Neuron (in vitro differentiated cells): ENCODE measurements around the gene BBX.
"Not testable (repeated sequence)": the region's sequence is repeated elsewhere in the genome, so short reads cannot be mapped to it uniquely, and the experiment has no call there.

Source experiments
- H2AFZ ChIP-seq: one replicate; pipeline ENCODE4 v1.6.1; 2013; ENCODE audit warnings: low read depth, mild to moderate bottlenecking, inconsistent platforms, low read length, moderate library complexity
- H3K27me3 ChIP-seq: one replicate; pipeline ENCODE4 v1.6.1; 2013; ENCODE audit warnings: low read length; ENCODE audit not compliant: insufficient read depth
- H3K36me3 ChIP-seq: one replicate; pipeline ENCODE4 v1.6.1; 2013; ENCODE audit warnings: low read length; ENCODE audit not compliant: insufficient read depth
- H3K4me1 ChIP-seq: one replicate; pipeline ENCODE4 v1.6.1; 2013; ENCODE audit warnings: low read length; ENCODE audit not compliant: insufficient read depth
- H3K4me3 ChIP-seq: 2 replicates; pipeline ENCODE4 v1.5.1; 2013; ENCODE audit warnings: mild to moderate bottlenecking, low read length, moderate library complexity
- H3K9me3 ChIP-seq: one replicate; pipeline ENCODE4 v1.6.1; 2013; ENCODE audit warnings: low read length

Gene BBX

GRCh38 chr3:107690522-107691138, 167.9 kb downstream of the BBX start:
- Histone ChIP-seq H2AFZ (no peak overlapping the region), H3K36me3 (no peaks in the 10 kb centered on the region), H3K4me3 (no peak overlapping the region)

GRCh38 chr3:107691984-107692383, 169.2 kb downstream of the BBX start:
- H3K4me3 ChIP-seq, H3K36me3 ChIP-seq, H3K27me3 ChIP-seq, H2AFZ ChIP-seq, H3K9me3 ChIP-seq, H3K4me1 ChIP-seq: not testable (repeated sequence)

More at GRCh38 chr3:107690522-107691138, 167.9 kb downstream of the BBX start:
- no peaks in the 10 kb centered on the region for H3K4me1 ChIP-seq
- H3K9me3 ChIP-seq: no peaks in the 10 kb centered on the region
- H3K27me3 ChIP-seq: no peaks in the 10 kb centered on the region

GRCh38 chr3:107697348-107697747, 174.6 kb downstream of the BBX start:
- not testable (repeated sequence) for H2AFZ ChIP-seq, H3K27me3 ChIP-seq, H3K4me3 ChIP-seq, H3K4me1 ChIP-seq, H3K9me3 ChIP-seq, H3K36me3 ChIP-seq

- H3K36me3 ChIP-seq, H3K27me3 ChIP-seq, H2AFZ ChIP-seq, H3K4me1 ChIP-seq, H3K9me3 ChIP-seq, H3K4me3 ChIP-seq: not testable (repeated sequence)
These were observed 175.1 kb downstream of the BBX start for GRCh38 chr3:107697855-107698254.

GRCh38 chr3:107699682-107700081, 176.9 kb downstream of the BBX start:
- H3K4me3 ChIP-seq: no peak overlapping the region
- no peaks in the 10 kb centered on the region for H3K27me3 ChIP-seq
- no peaks in the 10 kb centered on the region for H3K36me3 ChIP-seq
- H3K4me1 ChIP-seq: peaks cover 5% of the 10 kb centered on the region
- no peaks in the 10 kb centered on the region for H3K9me3 ChIP-seq
- no peak overlapping the region for H2AFZ ChIP-seq

- H3K4me3 ChIP-seq: no peak overlapping the region
- H3K4me1 ChIP-seq: peaks cover 5% of the 10 kb centered on the region
- H2AFZ ChIP-seq: no peak overlapping the region
- H3K27me3 ChIP-seq: no peaks in the 10 kb centered on the region
- H3K9me3 ChIP-seq: no peaks in the 10 kb centered on the region
- no peaks in the 10 kb centered on the region for H3K36me3 ChIP-seq
These were observed 178.5 kb downstream of the BBX start for GRCh38 chr3:107701299-107701698.

GRCh38 chr3:107704477-107704876, 181.7 kb downstream of the BBX start:
- Histone ChIP-seq H3K4me3 (no peak overlapping the region), H3K36me3 (no peaks in the 10 kb centered on the region), H3K4me1 (peaks cover 5% of the 10 kb centered on the region), H3K9me3 (no peaks in the 10 kb centered on the region), H3K27me3 (no peaks in the 10 kb centered on the region), H2AFZ (no peak overlapping the region)

- no peak overlapping the region for H2AFZ ChIP-seq
- peaks cover 5% of the 10 kb centered on the region for H3K4me1 ChIP-seq
- no peak overlapping the region for H3K4me3 ChIP-seq
- H3K36me3 ChIP-seq: no peaks in the 10 kb centered on the region
- H3K27me3 ChIP-seq: no peaks in the 10 kb centered on the region
- no peaks in the 10 kb centered on the region for H3K9me3 ChIP-seq
These were observed 182.3 kb downstream of the BBX start for GRCh38 chr3:107705046-107705445.

GRCh38 chr3:107710851-107711250, 188.1 kb downstream of the BBX start:
- peaks cover 8% of the 10 kb centered on the region for H3K36me3 ChIP-seq
- no peaks in the 10 kb centered on the region for H3K4me1 ChIP-seq
- H3K9me3 ChIP-seq: no peaks in the 10 kb centered on the region
- no peak overlapping the region for H3K4me3 ChIP-seq
- H3K27me3 ChIP-seq: no peaks in the 10 kb centered on the region
- H2AFZ ChIP-seq: no peak overlapping the region

- no peaks in the 10 kb centered on the region for H3K4me1 ChIP-seq
- no peaks in the 10 kb centered on the region for H3K27me3 ChIP-seq
- H3K4me3 ChIP-seq: no peak overlapping the region
- no peaks in the 10 kb centered on the region for H3K9me3 ChIP-seq
- no peak overlapping the region for H2AFZ ChIP-seq
- peaks cover 3% of the 10 kb centered on the region for H3K36me3 ChIP-seq
These were observed 194.0 kb downstream of the BBX start for GRCh38 chr3:107716734-107717133.

GRCh38 chr3:107718547-107718946, 195.8 kb downstream of the BBX start:
- Histone ChIP-seq H2AFZ (no peak overlapping the region), H3K4me1 (no peaks in the 10 kb centered on the region), H3K36me3 (peaks cover 3% of the 10 kb centered on the region), H3K9me3 (no peaks in the 10 kb centered on the region), H3K27me3 (no peaks in the 10 kb centered on the region), H3K4me3 (no peak overlapping the region)

- Histone ChIP-seq H2AFZ (no peak overlapping the region), H3K27me3 (no peaks in the 10 kb centered on the region), H3K36me3 (peaks cover 12% of the 10 kb centered on the region), H3K4me1 (no peaks in the 10 kb centered on the region), H3K9me3 (no peaks in the 10 kb centered on the region), H3K4me3 (no peak overlapping the region)
These were observed 204.3 kb downstream of the BBX start for GRCh38 chr3:107727102-107727501.

- H3K36me3 ChIP-seq: peaks cover 21% of the 10 kb centered on the region
- no peak overlapping the region for H3K4me3 ChIP-seq
- H3K9me3 ChIP-seq: no peaks in the 10 kb centered on the region
- H3K4me1 ChIP-seq: no peaks in the 10 kb centered on the region
- H2AFZ ChIP-seq: no peak overlapping the region
- H3K27me3 ChIP-seq: no peaks in the 10 kb centered on the region
These were observed 206.9 kb downstream of the BBX start for GRCh38 chr3:107729686-107730085.

- Histone ChIP-seq H3K4me3 (no peak overlapping the region), H2AFZ (no peak overlapping the region), H3K9me3 (peaks cover 2% of the 10 kb centered on the region), H3K36me3 (peaks cover 13% of the 10 kb centered on the region), H3K27me3 (no peaks in the 10 kb centered on the region), H3K4me1 (no peaks in the 10 kb centered on the region)
These were observed 211.6 kb downstream of the BBX start for GRCh38 chr3:107734317-107734716.
